Stimulated activated naive CD4-positive, alpha-beta T cell treated with Interleukin-2 at 50 U/mL for 16 hours (primary cell): ENCODE data around the gene PEA15.
A peak's percentile ranks its signal among the peaks of the same experiment; 100 is the strongest.

ENCODE experiments used
- DNase-seq: peaks from one replicate; lab custom pipeline; 2025; lab: John Stamatoyannopoulos, UW

Gene PEA15

GRCh38 chr1:160205242-160206035 lies at the start of gene PEA15:
TSS of gene PEA15 (plus strand) at chr1:160205384. CDS start at chr1:160211545, 6,161 bp downstream.
- DNase-seq, result peak; percentile 69

- no peak for DNase-seq
These were observed 48.8 kb upstream of the PEA15 start for GRCh38 chr1:160156361-160156760.

- no peak for DNase-seq
These were observed 48.0 kb upstream of the PEA15 start for GRCh38 chr1:160157174-160157573.

GRCh38 chr1:160158031-160158430 lies 47.2 kb upstream of the PEA15 start:
- DNase-seq, result no peak

GRCh38 chr1:160158534-160158933 lies 46.6 kb upstream of the PEA15 start:
- DNase-seq, result no peak

- no peak for DNase-seq
These were observed 45.3 kb upstream of the PEA15 start for GRCh38 chr1:160159846-160160245.

- no peak for DNase-seq
These were observed 43.0 kb upstream of the PEA15 start for GRCh38 chr1:160161965-160162705.

- DNase-seq, result no peak
These were observed 42.3 kb upstream of the PEA15 start for GRCh38 chr1:160162931-160163330.

- DNase-seq, result no peak
These were observed 41.6 kb upstream of the PEA15 start for GRCh38 chr1:160163615-160164014.

GRCh38 chr1:160164121-160164520 lies 41.1 kb upstream of the PEA15 start:
- DNase-seq, result no peak

GRCh38 chr1:160166166-160166868 lies 38.9 kb upstream of the PEA15 start:
- no peak for DNase-seq

GRCh38 chr1:160167056-160167455 lies 38.1 kb upstream of the PEA15 start:
- DNase-seq, result no peak

GRCh38 chr1:160167580-160167979 lies 37.6 kb upstream of the PEA15 start:
- no peak for DNase-seq

GRCh38 chr1:160168016-160168415 lies 37.2 kb upstream of the PEA15 start:
- DNase-seq, result no peak

- no peak for DNase-seq
These were observed 36.4 kb upstream of the PEA15 start for GRCh38 chr1:160168609-160169369.

- DNase-seq, result no peak
These were observed 35.4 kb upstream of the PEA15 start for GRCh38 chr1:160169553-160170399.

GRCh38 chr1:160171354-160171753 lies 33.8 kb upstream of the PEA15 start:
- DNase-seq, result no peak

GRCh38 chr1:160171980-160172379 lies 33.2 kb upstream of the PEA15 start:
- no peak for DNase-seq

GRCh38 chr1:160177231-160177630 lies 28.0 kb upstream of the PEA15 start:
- no peak for DNase-seq

- DNase-seq, result no peak
These were observed 27.5 kb upstream of the PEA15 start for GRCh38 chr1:160177667-160178066.

GRCh38 chr1:160178731-160179130 lies 26.5 kb upstream of the PEA15 start:
- no peak for DNase-seq
